HG02938 (cell line): ENCODE results near the gene SCN8A.
"Not testable (repeated sequence)": the region's sequence is repeated elsewhere in the genome, so short reads cannot be mapped to it uniquely, and the experiment has no call there.

Experiments
- ATAC-seq: cut with Tn5 transposase; IDR thresholded peaks from one replicate; pipeline ENCODE4 v1.9.1; 2021; ENCODE audit warnings: mild to moderate bottlenecking, moderate library complexity; ENCODE audit not compliant: unreplicated experiment

SCN8A gene

GRCh38 chr12:51755251-51755650 lies 164.2 kb downstream of the SCN8A start:
- no peak for ATAC-seq

GRCh38 chr12:51759175-51759574 lies 168.1 kb downstream of the SCN8A start:
- no peak for ATAC-seq

GRCh38 chr12:51759695-51760094 lies 168.7 kb downstream of the SCN8A start:
- no peak for ATAC-seq

- ATAC-seq: no peak
Measured at GRCh38 chr12:51760231-51760630, 169.2 kb downstream of the SCN8A start.

GRCh38 chr12:51763743-51764142 lies 172.7 kb downstream of the SCN8A start:
- ATAC-seq: no peak

GRCh38 chr12:51766067-51766676 lies 175.1 kb downstream of the SCN8A start:
- no peak for ATAC-seq

- no peak for ATAC-seq
Measured at GRCh38 chr12:51771008-51771407, 180.0 kb downstream of the SCN8A start.

GRCh38 chr12:51773145-51773869 lies 182.3 kb downstream of the SCN8A start:
- ATAC-seq: no peak

GRCh38 chr12:51774933-51775332 lies 183.9 kb downstream of the SCN8A start:
- ATAC-seq: no peak

- ATAC-seq: no peak
Measured at GRCh38 chr12:51777457-51777856, 186.4 kb downstream of the SCN8A start.

- no peak for ATAC-seq
Measured at GRCh38 chr12:51777973-51778372, 186.9 kb downstream of the SCN8A start.

GRCh38 chr12:51779876-51780275 lies 188.8 kb downstream of the SCN8A start:
- no peak for ATAC-seq

- no peak for ATAC-seq
Measured at GRCh38 chr12:51784688-51785087, 193.7 kb downstream of the SCN8A start.

- ATAC-seq: no peak
Measured at GRCh38 chr12:51785906-51786305, 194.9 kb downstream of the SCN8A start.

- ATAC-seq: no peak
Measured at GRCh38 chr12:51788876-51789275, 197.8 kb downstream of the SCN8A start.

GRCh38 chr12:51792417-51792816 lies 201.4 kb downstream of the SCN8A start:
- no peak for ATAC-seq

GRCh38 chr12:51793201-51793600 lies 202.2 kb downstream of the SCN8A start:
- ATAC-seq: no peak

GRCh38 chr12:51797301-51797700 lies 206.3 kb downstream of the SCN8A start:
- no peak for ATAC-seq

GRCh38 chr12:51798051-51798450 lies 207.0 kb downstream of the SCN8A start:
- not testable (repeated sequence) for ATAC-seq

- no peak for ATAC-seq
Measured at GRCh38 chr12:51798501-51798900, 207.5 kb downstream of the SCN8A start.

- no peak for ATAC-seq
Measured at GRCh38 chr12:51801027-51801426, 210.0 kb downstream of the SCN8A start.

- no peak for ATAC-seq
Measured at GRCh38 chr12:51806896-51807295, 215.9 kb downstream of the SCN8A start.

- ATAC-seq: no peak
Measured at GRCh38 chr12:51809193-51809592, 218.2 kb downstream of the SCN8A start.
